GM12872 (cell line): ENCODE data around the gene TBCD.

Source experiments
- CTCF ChIP-seq: IDR thresholded peaks from 3 replicates; pipeline ENCODE4 v1.5.1; 2011; ENCODE audit warnings: low read depth, mild to moderate bottlenecking, low read length, moderate library complexity; ENCODE audit not compliant: insufficient read depth

TBCD gene

DNA sequence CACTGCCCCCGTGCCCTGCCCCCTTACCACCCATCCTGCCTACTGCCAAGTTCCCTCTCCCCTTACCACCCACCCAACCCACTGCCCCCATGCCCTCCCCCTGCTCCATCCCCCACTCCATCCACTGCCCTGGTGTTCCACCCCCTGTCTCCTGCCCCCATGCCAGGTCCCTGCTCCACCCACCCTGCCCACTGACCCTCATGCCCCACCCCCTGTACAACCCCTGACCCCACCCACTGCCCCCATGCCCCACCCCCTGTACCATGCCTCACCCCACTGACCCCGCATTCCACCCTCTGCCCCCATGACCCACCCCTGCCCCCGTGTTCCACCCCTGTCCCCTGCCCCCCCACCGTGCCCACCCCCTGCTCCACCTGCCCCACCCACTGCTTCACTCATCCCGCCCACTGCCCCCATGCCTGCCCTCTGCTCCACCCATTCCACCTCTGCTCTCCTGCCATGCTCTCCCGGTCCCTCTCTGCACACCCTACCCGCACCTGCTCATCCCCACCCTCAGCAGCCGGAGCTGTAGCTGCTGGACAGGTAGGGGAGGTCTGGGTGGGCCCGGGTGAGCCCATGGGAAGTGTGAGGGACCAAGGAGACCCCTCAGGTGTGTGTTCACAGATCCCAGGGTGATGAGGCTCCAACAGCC, 42.7 kb upstream of the TBCD start:
- no peak for TF ChIP-seq CTCF

DNA sequence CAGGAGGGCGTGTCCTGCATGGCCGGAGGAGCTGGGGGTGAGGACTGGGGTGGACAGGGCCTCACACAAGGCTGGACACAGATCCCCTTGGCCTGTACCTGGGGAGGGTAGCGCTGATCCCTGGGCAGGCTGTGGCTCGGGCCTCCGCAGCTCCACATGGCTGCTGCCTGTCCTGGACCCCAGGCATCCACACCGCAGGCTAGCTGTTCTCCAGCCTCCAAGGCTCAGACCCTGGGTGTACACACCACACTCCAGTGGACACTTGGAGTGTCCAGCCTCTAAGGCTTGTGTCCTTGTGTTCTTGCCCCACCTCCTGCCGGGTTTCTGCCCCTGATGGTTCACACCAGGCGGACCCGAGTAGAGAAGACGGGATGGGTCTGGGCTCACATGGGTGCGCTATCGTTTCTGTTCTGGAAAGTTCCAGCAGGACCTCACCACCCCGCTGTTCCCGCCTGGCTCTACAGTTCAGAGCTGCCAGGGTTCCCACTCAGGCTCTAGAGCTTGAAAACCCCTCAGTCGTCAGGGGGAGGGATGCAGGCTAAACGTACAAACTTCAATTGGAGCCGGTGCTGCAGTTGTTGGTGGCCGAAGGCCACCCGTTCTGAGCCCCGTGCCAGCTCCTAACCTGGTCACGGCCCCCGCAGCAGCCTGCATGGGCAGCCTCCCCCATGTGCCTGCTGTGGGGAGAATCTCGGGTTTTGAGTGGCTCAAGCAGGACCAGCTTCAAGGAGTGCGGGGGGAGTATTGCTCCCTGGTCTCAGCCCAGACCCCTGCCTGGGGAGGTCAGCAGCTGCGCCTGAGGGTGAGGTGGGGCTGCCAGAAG, 42.0 kb upstream of the TBCD start:
- no peak for TF ChIP-seq CTCF

- 0 out of 3 replicates have a peak, but pooled peaks have one; percentile 8 for TF ChIP-seq CTCF
These were observed 41.2 kb upstream of the TBCD start for GRCh38 chr17:82710499-82711232.

DNA sequence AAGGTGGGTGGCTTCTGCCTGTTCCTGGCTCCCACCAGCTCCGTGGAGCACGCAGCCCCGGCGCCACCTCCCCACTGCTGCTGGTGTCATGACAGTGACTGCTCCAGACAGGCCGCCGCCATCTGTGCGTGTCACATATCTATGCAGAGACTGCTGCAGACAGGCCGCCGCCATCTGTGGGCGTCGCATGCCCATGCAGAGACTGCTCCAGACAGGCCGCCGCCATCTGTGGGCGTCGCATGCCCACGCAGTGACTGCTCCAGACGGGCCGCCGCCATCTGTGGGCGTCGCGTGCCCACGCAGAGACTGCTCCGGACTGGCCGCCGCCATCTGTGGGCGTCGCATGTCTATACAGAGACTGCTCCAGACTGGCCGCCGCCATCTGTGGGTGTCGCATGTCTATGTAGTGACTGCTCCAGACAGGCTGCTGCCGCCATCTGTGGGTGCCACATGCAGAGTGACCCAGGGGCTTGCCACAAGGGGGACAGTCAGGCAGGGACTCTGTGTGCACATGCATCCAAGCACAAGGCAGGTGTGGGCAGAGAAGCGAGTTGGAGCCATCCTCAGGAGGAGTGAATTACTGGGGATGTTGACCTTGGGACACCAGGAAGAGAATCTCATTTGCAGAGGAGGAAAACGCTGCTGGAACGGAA, 38.7 kb upstream of the TBCD start:
- no peak for TF ChIP-seq CTCF

GRCh38 chr17:82716203-82717010, 35.5 kb upstream of the TBCD start, which contains the start of gene FN3KRP:
Gene FN3KRP (plus strand): TSS chr17:82716706. CDS start chr17:82716756, 50 bp downstream.
- TF ChIP-seq CTCF: no peak

DNA sequence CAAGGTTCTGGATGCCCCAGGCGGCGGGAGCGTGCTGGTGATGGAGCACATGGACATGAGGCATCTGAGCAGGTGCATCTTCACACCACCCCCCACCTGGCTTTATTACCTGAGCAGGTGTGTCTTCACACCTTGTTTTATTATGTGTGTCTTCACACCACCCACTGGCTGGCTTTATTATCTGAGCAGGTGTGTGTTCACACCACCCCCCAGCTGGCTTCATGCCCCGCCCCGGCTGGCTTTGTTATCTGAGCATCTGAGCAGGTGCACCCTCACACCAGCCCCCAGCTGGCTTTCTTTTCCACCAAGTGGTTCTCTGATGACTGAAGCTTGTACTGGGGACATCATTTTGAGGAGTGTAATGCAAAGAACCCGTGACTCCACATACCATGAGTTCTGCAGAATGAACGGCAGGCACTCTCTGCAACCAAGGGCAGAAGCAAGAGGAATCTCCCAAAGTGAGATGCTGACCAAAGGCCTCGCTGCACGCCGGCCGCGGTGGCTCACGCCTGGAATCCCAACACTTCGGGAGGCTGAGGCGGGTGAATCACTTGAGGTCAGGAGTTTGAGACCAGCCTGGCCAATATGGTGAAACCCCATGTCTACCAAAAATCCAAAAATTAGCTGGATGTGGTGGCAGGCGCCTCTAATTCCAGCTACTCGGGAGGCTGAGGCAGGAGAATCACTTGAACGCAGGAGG, 32.7 kb upstream of the TBCD start:
- no peak for TF ChIP-seq CTCF
